GM12878 (cell line): Measurements from ENCODE around the gene GPR87. TPM values are rescaled to one million over a fixed set of nuclear protein-coding genes. Genes with fewer than 3 reads are reported as not detected.

Experiments
- ATAC-seq: fragments of 200-7000 bp; cut with Tn5 transposase; 3 replicates; pipeline ENCODE4 v1.9.1; 2020; ENCODE audit warnings: mild to moderate bottlenecking, moderate library complexity
- BruUV-seq: library from RNA; stranded (reverse); fragments of 400-500 nt; replicated peaks from 2 replicates; lab custom pipeline; 2021; lab: Mats Ljungman, UMichigan
- CTCF ChIA-PET: fragments of 300-600 bp; sonication (Branson Sonifier 250); formaldehyde crosslinking; extraction: SDS; loops from one replicate; lab custom pipeline; 2021; ENCODE audit warnings: inconsistent platforms; lab: Yijun Ruan, JAX
- POLR2A ChIA-PET: fragments of 350-600 bp; formaldehyde crosslinking; extraction: SDS; loops from one replicate; lab custom pipeline; 2021; ENCODE audit warnings: inconsistent platforms; lab: Charles Lee
- RAD21 ChIA-PET: fragments of 300-600 bp; sonication (Branson Sonifier 250); formaldehyde crosslinking; loops from one replicate; lab custom pipeline; 2023; ENCODE audit warnings: antibody characterized with exemption; ENCODE audit not compliant: unreplicated experiment; lab: Charles Lee
- SMC1A ChIA-PET: fragments of 300-600 bp; sonication (Branson Sonifier 250); formaldehyde crosslinking; loops from one replicate; lab custom pipeline; 2023; ENCODE audit not compliant: unreplicated experiment, uncharacterized antibody; lab: Charles Lee
- DNase-seq: peaks from one replicate; pipeline ENCODE4 v3.0.0-alpha.2; 2011; ENCODE audit warnings: low read depth, low spot score
- FAIRE-seq: peaks from 3 replicates; lab custom pipeline; 2011; peaks lifted over from hg19 to GRCh38; lab: Jason Lieb, UNC
- H2AFZ ChIP-seq: 2 replicates; pipeline ENCODE4 v1.6.0; 2011; ENCODE audit warnings: low read depth, low read length, control low read depth; ENCODE audit not compliant: control insufficient read depth
- H3K27ac ChIP-seq: 2 replicates; pipeline ENCODE4 v1.5.1; 2011; ENCODE audit warnings: control low read depth; ENCODE audit not compliant: control insufficient read depth, insufficient read depth
- H3K27me3 ChIP-seq, 2 experiments: replicated peaks in 1 of 2; 2 replicates each; pipeline versions ENCODE4 v1.6.0 to v1.6.1; 2011; ENCODE audit warnings: low read length in 1 of 2; ENCODE audit not compliant: control insufficient read depth in 2 of 2, insufficient read depth in 2 of 2
- H3K36me3 ChIP-seq, 2 experiments: 2 replicates each; pipeline ENCODE4 v1.5.1; 2011; ENCODE audit warnings: low read length in 1 of 2; ENCODE audit not compliant: control insufficient read depth in 2 of 2, insufficient read depth in 2 of 2
- H3K4me1 ChIP-seq: 2 replicates; pipeline ENCODE4 v1.6.1; 2011; ENCODE audit warnings: mild to moderate bottlenecking, low read length, moderate library complexity, mixed read lengths; ENCODE audit not compliant: control insufficient read depth, insufficient read depth
- H3K4me2 ChIP-seq: 2 replicates; pipeline ENCODE4 v1.6.0; 2011; ENCODE audit warnings: control low read depth; ENCODE audit not compliant: control insufficient read depth, insufficient read depth
- H3K4me3 ChIP-seq: fragments of 200-600 bp; sonication (generic); 2 replicates; pipeline ENCODE4 v1.5.1; 2016
- H3K79me2 ChIP-seq: 2 replicates; pipeline ENCODE4 v1.6.0; 2011; ENCODE audit warnings: low read length; ENCODE audit not compliant: control insufficient read depth, insufficient read depth
- H3K9ac ChIP-seq: 2 replicates; pipeline ENCODE4 v1.8.0; 2011; ENCODE audit warnings: low read length, control low read depth, mixed read lengths; ENCODE audit not compliant: control insufficient read depth, insufficient read depth
- H3K9me3 ChIP-seq: replicated peaks from 3 replicates; pipeline ENCODE4 v1.5.1; 2011; ENCODE audit warnings: mild to moderate bottlenecking, low read length; ENCODE audit not compliant: control insufficient read depth, insufficient read depth
- H4K20me1 ChIP-seq: 2 replicates; pipeline ENCODE4 v1.6.0; 2011; ENCODE audit not compliant: control insufficient read depth, insufficient read depth
- EED ChIP-seq: sonication (generic); IDR thresholded peaks from 2 replicates; pipeline ENCODE4 v1.6.1; 2016; ENCODE audit warnings: antibody characterized with exemption, low read depth
- EP300 ChIP-seq, 2 experiments: fragments of 150-350 bp in 1 of 2; IDR thresholded peaks; 2 replicates each; pipeline ENCODE4 v1.6.1; 2011 to 2012; ENCODE audit warnings: low read depth in 2 of 2, low read length in 2 of 2, borderline replicate concordance in 1 of 2, improper control_type of control experiment in 1 of 2, inconsistent platforms in 1 of 2; ENCODE audit not compliant: control insufficient read depth in 1 of 2
- ETV6 ChIP-seq, 2 experiments: fragments of 450-650 bp in 1 of 2; IDR thresholded peaks in 1 of 2; conservative IDR thresholded peaks in 1 of 2; 2 replicates each; pipeline ENCODE4 v1.6.1; 2014; ENCODE audit warnings: antibody characterized with exemption in 1 of 2, borderline replicate concordance in 1 of 2, low read depth in 1 of 2, mild to moderate bottlenecking in 1 of 2, moderate library complexity in 1 of 2
- GABPA ChIP-seq: IDR thresholded peaks from 2 replicates; pipeline ENCODE4 v1.6.1; 2014; ENCODE audit warnings: antibody characterized with exemption, low read depth, mild to moderate bottlenecking, inconsistent platforms
- JUNB ChIP-seq: IDR thresholded peaks from 2 replicates; pipeline ENCODE4 v1.6.1; 2016; ENCODE audit warnings: antibody characterized with exemption, mild to moderate bottlenecking
- NFIC ChIP-seq: IDR thresholded peaks from 2 replicates; pipeline ENCODE4 v1.6.1; 2012; ENCODE audit warnings: low read depth, mild to moderate bottlenecking, inconsistent platforms, low read length, moderate library complexity
- PAX5 ChIP-seq: IDR thresholded peaks from 2 replicates; pipeline ENCODE4 v1.6.1; 2011; ENCODE audit warnings: low read depth, low read length, borderline replicate concordance
- RAD21 ChIP-seq: IDR thresholded peaks from 2 replicates; pipeline ENCODE4 v1.6.1; 2011; ENCODE audit warnings: mild to moderate bottlenecking, low read depth, low read length, moderate library complexity; ENCODE audit not compliant: insufficient read depth
- RUNX3 ChIP-seq: IDR thresholded peaks from 2 replicates; pipeline ENCODE4 v1.6.1; 2012; ENCODE audit warnings: low read length, inconsistent platforms
- SPI1 ChIP-seq: IDR thresholded peaks from 2 replicates; pipeline ENCODE4 v1.6.1; 2011; ENCODE audit warnings: low read depth, mild to moderate bottlenecking, low read length, moderate library complexity, borderline replicate concordance; ENCODE audit not compliant: insufficient read depth
- ZNF24 ChIP-seq: fragments of 450-650 bp; IDR thresholded peaks from 2 replicates; pipeline ENCODE4 v1.6.1; 2017; ENCODE audit warnings: antibody characterized with exemption, mild to moderate bottlenecking
- WGBS: methylation state at CpG from one replicate; pipeline ENCODE4 v1.1.6; 2016; ENCODE audit warnings: low lambda C conversion rate; ENCODE audit not compliant: insufficient replicate concordance, insufficient coverage; ENCODE audit errors: missing lambda C conversion rate; 5-methylcytosine and 5-hydroxymethylcytosine counted together
- in situ Hi-C: fragments of 300-500 bp; cut with MboI; formaldehyde crosslinking; loops from 9 replicates; pipeline ENCODE4 v1.14.3; 2018; ENCODE audit warnings: mixed read lengths
- intact Hi-C: fragments of 100-400 bp; cut with micrococcal nuclease; formaldehyde crosslinking; loops from one replicate; pipeline ENCODE4 v1.14.2; 2022; ENCODE audit not compliant: unreplicated experiment
- polyA plus RNA-seq, 11 experiments: library from polyadenylated mRNA; depleted of rRNA in 4 of 11; unstranded in 6 of 11; stranded (reverse) in 5 of 11; fragments of >200 nt; fragmentation: Nextera tagmentation in 4 of 11; fragmentation: Illumina TruSeq in 1 of 11; extraction: Ambion mirVana in 4 of 11; extraction: Trizol in 1 of 11; gene quantifications; 1 replicate in 1 of 11; 2 replicates in 10 of 11; pipeline versions ENCODE4 v1.2.1 to v1.2.3, GENCODE V29; 2011 to 2016; ENCODE audit warnings: inconsistent platforms in 2 of 11, missing spikeins in 2 of 11, low read depth in 1 of 11
- total RNA-seq, 4 experiments: library from RNA; depleted of rRNA in 3 of 4; stranded (reverse); fragments of >200 nt in 3 of 4; fragmentation: Illumina TruSeq in 1 of 4; extraction: Trizol in 1 of 4; gene quantifications; 2 replicates each; pipeline versions ENCODE4 v1.2.1 to v1.2.3, GENCODE V29; 2013 to 2021
- TF ChIP-seq, protein P1 (sequence below): fragments of 450-650 bp; IDR thresholded peaks from 2 replicates; pipeline ENCODE4 v1.6.1; 2017; ENCODE audit warnings: low read depth, mild to moderate bottlenecking, moderate library complexity

Gene GPR87
- total and polyA plus RNA-seq, 10 of the 15 experiments (the other 5 are each of a cell fraction or from before 2014, with no cell fraction given): 0.06 to 0.27 (median 0.16) TPM; not detected in 5

DNA sequence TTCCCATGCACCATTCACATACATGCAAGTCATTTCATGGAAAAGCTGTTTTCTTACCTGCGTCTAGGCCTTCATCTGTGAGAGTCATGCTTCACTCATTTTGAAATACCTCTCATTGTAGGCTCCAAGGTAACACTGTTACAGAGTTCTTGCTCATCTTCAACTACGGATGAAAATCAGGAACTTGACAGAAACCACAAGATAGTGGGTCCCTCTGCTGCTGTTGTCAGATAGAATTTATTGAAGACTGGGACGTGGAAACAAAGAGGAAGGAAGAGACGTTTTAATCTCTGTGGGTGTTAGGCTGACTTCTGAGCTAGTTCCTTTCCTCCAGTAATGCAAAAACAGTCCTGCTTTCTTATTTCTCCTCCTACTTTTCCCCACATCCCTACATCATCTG, 38.4 kb downstream of the GPR87 start, which contains the start of gene P2RY14:
TSS of gene P2RY14 (minus strand) at position 313 of the 400 bp plus-strand sequence. CDS start 64,226 bp downstream, outside the sequence.
- ATAC-seq (peak; percentile 23; the same call in 2 of the 3 replicates), DNase-seq (no peak)
- WGBS: 11% methylated on average over 4 of the region's 4 CpGs
- Histone ChIP-seq H3K79me2 (no peaks in the 10 kb centered on the region), H3K36me3 (no peaks in the 10 kb centered on the region), H3K27ac (no peak within 1 kb of the TSS), H3K9me3 (no peaks in the 10 kb centered on the region), H3K4me1 (peaks cover 36% of the 10 kb centered on the region), H3K4me2 (peak within 1 kb of the TSS; percentile 3; the same call in 1 of the 2 replicates)
- ChIA-PET POLR2A (interaction anchor here (1.5 kb wide), 1 partner anchor 70 kb away, joined by 5 read pairs; no protein-coding TSS in a partner anchor), SMC1A (interaction anchor here (0.6 to 6.7 kb wide), 11 partner anchors 10 to 184 kb away, joined by 3 to 98 read pairs (median 5); no protein-coding TSS in a partner anchor)
- peak; percentile 32; the same call in 1 of the 2 replicates for TF ChIP-seq RUNX3
- no peak for TF ChIP-seq GABPA
- TF ChIP-seq, all 136 proteins: peak for 1
- CTCF ChIA-PET: interaction anchor here (0.9 to 9.6 kb wide), 9 partner anchors 11 to 561 kb away, joined by 3 to 182 read pairs (median 5); no protein-coding TSS in a partner anchor
- in situ Hi-C loops (loop anchor here (5.0 to 10.0 kb wide), 3 partner anchors 51 to 733 kb away; partner anchors contain the start of genes EIF2A and SERP1), intact Hi-C loops (no loop called here)
- Histone ChIP-seq H2AFZ (peak within 1 kb of the TSS; percentile 12; the same call in 1 of the 2 replicates), H4K20me1 (no peaks in the 10 kb centered on the region), H3K4me3 (no peak within 1 kb of the TSS), H3K9ac (no peak within 1 kb of the TSS), H3K27me3 (no peaks in the 10 kb centered on the region)
- no TSS peak for BruUV-seq
- peak; percentile 49 for FAIRE-seq
- RAD21 ChIA-PET: interaction anchor here (0.7 to 6.0 kb wide), 5 partner anchors 11 to 110 kb away, joined by 3 to 50 read pairs (median 9); no protein-coding TSS in a partner anchor

DNA sequence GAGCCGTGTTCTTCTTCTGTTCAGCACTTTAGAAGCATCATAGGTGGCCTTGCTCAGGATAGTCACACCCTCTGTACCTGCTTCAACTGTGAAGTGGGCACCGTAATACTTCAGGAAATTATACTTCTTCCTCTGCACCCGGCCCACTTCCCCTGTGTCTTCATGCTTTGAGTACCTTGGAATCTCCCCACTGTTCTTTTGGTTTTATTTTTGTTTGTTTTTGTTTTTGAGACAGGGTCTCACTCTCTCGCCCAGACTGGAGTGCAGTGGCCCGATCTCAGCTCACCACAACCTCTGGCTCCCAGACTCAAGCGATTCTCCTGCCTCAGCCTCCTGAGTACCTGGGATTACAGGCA, 40.0 kb downstream of the GPR87 start:
- ChIA-PET SMC1A (interaction anchor here (1.1 to 6.7 kb wide), 6 partner anchors 13 to 113 kb away, joined by 3 to 57 read pairs (median 10); no protein-coding TSS in a partner anchor), POLR2A (no interaction called here), CTCF (interaction anchor here (1.2 to 9.6 kb wide), 3 partner anchors 49 to 109 kb away, joined by 3 to 182 read pairs (median 17); no protein-coding TSS in a partner anchor), RAD21 (interaction anchor here (6.0 kb wide), 1 partner anchor 49 kb away, joined by 50 read pairs; no protein-coding TSS in a partner anchor)
- Histone ChIP-seq H4K20me1 (no peaks in the 10 kb centered on the region), H3K4me3 (no peak overlapping the region; the same call in 1 of the 2 replicates), H2AFZ (peak overlapping the region; percentile 68), H3K9ac (no peak overlapping the region), H3K4me1 (peaks cover 36% of the 10 kb centered on the region), H3K27me3 (no peaks in the 10 kb centered on the region), H3K9me3 (no peaks in the 10 kb centered on the region), H3K4me2 (peak overlapping the region; percentile 54), H3K27ac (no peak overlapping the region), H3K36me3 (no peaks in the 10 kb centered on the region), H3K79me2 (no peaks in the 10 kb centered on the region)
- TF ChIP-seq PAX5 (no peak), EED (0 out of 2 replicates have a peak, but pooled peaks have one; percentile 42), ETV6 (conservative IDR thresholded peaks at IDR 0.05 in 1 of 2, IDR thresholded peaks at IDR 0.05 in 1 of 2; ENCODE audit: borderline replicate concordance in 1 of 2, low read depth in 1 of 2) (peak in 1 of 2 experiments; percentile 61; a peak in 1 of 4 replicates), ZNF24 (no peak), SPI1 (peak; percentile 66; the same call in 1 of the 2 replicates), RAD21 (no peak), NFIC (0 out of 2 replicates have a peak, but pooled peaks have one; percentile 38), EP300 (IDR thresholded peaks at IDR 0.05; ENCODE audit: borderline replicate concordance in 1 of 2, control insufficient read depth in 1 of 2, low read depth in 2 of 2, low read length in 2 of 2) (no peak), JUNB (peak; percentile 63)
- TF ChIP-seq, protein P1, sequence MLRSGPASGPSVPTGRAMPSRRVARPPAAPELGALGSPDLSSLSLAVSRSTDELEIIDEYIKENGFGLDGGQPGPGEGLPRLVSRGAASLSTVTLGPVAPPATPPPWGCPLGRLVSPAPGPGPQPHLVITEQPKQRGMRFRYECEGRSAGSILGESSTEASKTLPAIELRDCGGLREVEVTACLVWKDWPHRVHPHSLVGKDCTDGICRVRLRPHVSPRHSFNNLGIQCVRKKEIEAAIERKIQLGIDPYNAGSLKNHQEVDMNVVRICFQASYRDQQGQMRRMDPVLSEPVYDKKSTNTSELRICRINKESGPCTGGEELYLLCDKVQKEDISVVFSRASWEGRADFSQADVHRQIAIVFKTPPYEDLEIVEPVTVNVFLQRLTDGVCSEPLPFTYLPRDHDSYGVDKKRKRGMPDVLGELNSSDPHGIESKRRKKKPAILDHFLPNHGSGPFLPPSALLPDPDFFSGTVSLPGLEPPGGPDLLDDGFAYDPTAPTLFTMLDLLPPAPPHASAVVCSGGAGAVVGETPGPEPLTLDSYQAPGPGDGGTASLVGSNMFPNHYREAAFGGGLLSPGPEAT: 0 out of 2 replicates have a peak, but pooled peaks have one; percentile 32
- DNase-seq (no peak), FAIRE-seq (no peak), ATAC-seq (peak; percentile 87)
- in situ Hi-C loops (loop anchor here (5.0 to 10.0 kb wide), 3 partner anchors 49 to 732 kb away; partner anchors contain the start of genes EIF2A and SERP1), intact Hi-C loops (no loop called here)
- 1% methylated on average over 6 of the region's 6 CpGs for WGBS
- no TSS peak for BruUV-seq
